HepG2 (cell line): ENCODE data around the gene PTPRD. TPM values are rescaled to one million over a fixed set of nuclear protein-coding genes. Genes with fewer than 3 reads are reported as not detected.

Experiments used
- ATAC-seq: fragments of 200-7000 bp; cut with Tn5 transposase; 3 replicates; pipeline ENCODE4 v1.9.1; 2020; ENCODE audit warnings: mild to moderate bottlenecking, moderate library complexity
- BruUV-seq: library from RNA; stranded (reverse); fragments of 400-500 nt; replicated peaks from 2 replicates; lab custom pipeline; 2021; lab: Mats Ljungman, UMichigan
- CTCF ChIA-PET: fragments of 300-600 bp; formaldehyde crosslinking; extraction: SDS; loops from one replicate; lab custom pipeline; 2021; ENCODE audit warnings: low total read pairs, inconsistent platforms, low intra/inter-chr PET ratio; lab: Yijun Ruan, JAX
- POLR2A ChIA-PET: fragments of 350-600 bp; sonication (Branson Sonifier 250); formaldehyde crosslinking; loops from one replicate; lab custom pipeline; 2020; ENCODE audit warnings: antibody characterized with exemption, inconsistent platforms; lab: Yijun Ruan, JAX
- DNase-seq: peaks from one replicate; pipeline ENCODE4 v3.0.0-alpha.2; 2015; ENCODE audit warnings: low spot score
- FAIRE-seq: peaks from 3 replicates; lab custom pipeline; 2011; peaks lifted over from hg19 to GRCh38; lab: Jason Lieb, UNC
- H2AFZ ChIP-seq: one replicate; pipeline ENCODE4 v1.6.1; 2011; ENCODE audit warnings: low read length, inconsistent platforms
- H3K27ac ChIP-seq: fragments of 300-600 bp; 3 replicates; pipeline ENCODE4 v1.8.0; 2011; ENCODE audit warnings: mixed run types, mild to moderate bottlenecking, mixed read lengths, low read length, inconsistent platforms; ENCODE audit not compliant: insufficient read depth; ENCODE audit errors: extremely low read length
- H3K27me3 ChIP-seq, 2 experiments: fragments of 200-600 bp in 1 of 2; 2 replicates in 1 of 2; 3 replicates in 1 of 2; pipeline versions ENCODE4 v1.6.0 to v1.8.0; 2011; ENCODE audit warnings: low read length in 2 of 2, mild to moderate bottlenecking in 2 of 2, moderate library complexity in 2 of 2, inconsistent platforms in 1 of 2; ENCODE audit not compliant: insufficient read depth in 2 of 2, control insufficient read depth in 1 of 2
- H3K36me3 ChIP-seq, 2 experiments: fragments of 200-600 bp in 1 of 2; replicated peaks in 1 of 2; 2 replicates in 1 of 2; 3 replicates in 1 of 2; pipeline versions ENCODE4 v1.5.1 to v1.8.0; 2011; ENCODE audit warnings: low read length in 2 of 2, inconsistent platforms in 1 of 2; ENCODE audit not compliant: insufficient read depth in 2 of 2, control insufficient read depth in 1 of 2
- H3K4me1 ChIP-seq: 2 replicates; pipeline ENCODE4 v1.5.1; 2012; ENCODE audit warnings: low read length, inconsistent platforms; ENCODE audit not compliant: insufficient read depth
- H3K4me2 ChIP-seq: 2 replicates; pipeline ENCODE4 v1.6.0; 2011; ENCODE audit warnings: low read depth, low read length, inconsistent platforms
- H3K4me3 ChIP-seq, 3 experiments: fragments of 200-600 bp in 1 of 3; sonication (generic), shearing (Covaris generic) in 1 of 3; replicated peaks in 1 of 3; 2 replicates each; pipeline ENCODE4 v1.5.1; 2011 to 2016; ENCODE audit warnings: low read length in 3 of 3, inconsistent platforms in 2 of 3, low read depth in 2 of 3, mild to moderate bottlenecking in 2 of 3, control low read depth in 1 of 3, mixed read lengths in 1 of 3; ENCODE audit not compliant: insufficient read depth in 1 of 3
- H3K79me2 ChIP-seq: one replicate; pipeline ENCODE4 v1.6.1; 2011; ENCODE audit warnings: low read length, inconsistent platforms; ENCODE audit not compliant: insufficient read depth
- H3K9ac ChIP-seq: 2 replicates; pipeline ENCODE4 v1.6.0; 2011; ENCODE audit warnings: mild to moderate bottlenecking, low read depth, low read length, inconsistent platforms; ENCODE audit not compliant: insufficient read depth
- H3K9me3 ChIP-seq: 2 replicates; pipeline ENCODE4 v1.5.1; 2012; ENCODE audit warnings: mild to moderate bottlenecking, low read length
- H4K20me1 ChIP-seq: 2 replicates; pipeline ENCODE4 v1.6.0; 2011; ENCODE audit warnings: inconsistent platforms, mild to moderate bottlenecking, low read length, moderate library complexity; ENCODE audit not compliant: insufficient read depth
- HHEX ChIP-seq: IDR thresholded peaks from 2 replicates; pipeline ENCODE4 v1.6.1; 2016; ENCODE audit warnings: control low read depth
- MED1 ChIP-seq: sonication (generic); formaldehyde crosslinking; IDR thresholded peaks from 2 replicates; pipeline ENCODE4 v1.4.0; 2020; ENCODE audit warnings: missing genetic modification reagents
- NFE2L1 ChIP-seq: sonication (generic); formaldehyde crosslinking; IDR thresholded peaks from 2 replicates; pipeline ENCODE4 v1.4.0; 2020; ENCODE audit warnings: missing genetic modification reagents, mild to moderate bottlenecking, borderline replicate concordance
- SMARCE1 ChIP-seq: fragments of 450-650 bp; IDR thresholded peaks from 2 replicates; pipeline ENCODE4 v1.6.1; 2017; ENCODE audit warnings: borderline replicate concordance
- ZNF180 ChIP-seq: sonication (generic); formaldehyde crosslinking; IDR thresholded peaks from 2 replicates; pipeline ENCODE4 v1.4.0; 2020; ENCODE audit warnings: low read depth, missing genetic modification reagents, borderline replicate concordance
- in situ Hi-C: cut with HindIII; loops from 2 replicates; pipeline ENCODE4 v1.10.0; 2017; ENCODE audit warnings: low pct_unique_long_range_greater_than_20kb; ENCODE audit not compliant: extremely low pct_ligation_motif_present
- intact Hi-C: fragments of 100-400 bp; cut with micrococcal nuclease; formaldehyde crosslinking; loops from one replicate; pipeline ENCODE4 v1.10.0; 2022; ENCODE audit not compliant: unreplicated experiment
- polyA plus RNA-seq, 8 experiments: library from polyadenylated mRNA; depleted of rRNA in 3 of 8; stranded (reverse) in 7 of 8; unstranded in 1 of 8; fragments of >200 nt; fragmentation: Illumina TruSeq in 4 of 8; extraction: Trizol in 4 of 8; gene quantifications; 2 replicates each; pipeline versions ENCODE4 v1.2.1 to v1.2.3, GENCODE V29; 2011 to 2016; ENCODE audit warnings: low read depth in 4 of 8, missing spikeins in 1 of 8, mixed read lengths in 1 of 8; ENCODE audit not compliant: insufficient read depth in 1 of 8
- total RNA-seq, 5 experiments: library from RNA; depleted of rRNA; stranded (reverse); fragments of >200 nt; fragmentation: Illumina TruSeq; extraction: Trizol; gene quantifications; 2 replicates each; pipeline ENCODE4 v1.2.3, GENCODE V29; 2016; ENCODE audit warnings: low read depth in 1 of 5
- TF ChIP-seq, protein P1 (sequence below): sonication (generic); formaldehyde crosslinking; IDR thresholded peaks from 2 replicates; pipeline ENCODE4 v1.8.1; 2022; ENCODE audit warnings: mild to moderate bottlenecking, missing genetic modification reagents
- TF ChIP-seq, protein P2 (sequence below): sonication (generic); formaldehyde crosslinking; IDR thresholded peaks from 2 replicates; pipeline ENCODE4 v1.4.0; 2020; ENCODE audit warnings: missing genetic modification reagents, mild to moderate bottlenecking, borderline replicate concordance
- TF ChIP-seq, protein P3 (sequence below): fragments of 450-650 bp; IDR thresholded peaks from 2 replicates; pipeline ENCODE4 v1.6.1; 2016
- TF ChIP-seq, protein P4 (sequence below): sonication (generic); formaldehyde crosslinking; conservative IDR thresholded peaks from 2 replicates; pipeline ENCODE4 v1.4.0; 2020; ENCODE audit warnings: missing genetic modification reagents
- TF ChIP-seq, protein P5 (sequence below): sonication (generic); formaldehyde crosslinking; IDR thresholded peaks from 2 replicates; pipeline ENCODE4 v1.4.0; 2020; ENCODE audit warnings: mild to moderate bottlenecking, missing genetic modification reagents

PTPRD gene
- total and polyA plus RNA-seq, 2 of the 13 experiments (the other 11 are each of a cell fraction or from before 2014, with no cell fraction given): 0.05 TPM; not detected in 1

DNA sequence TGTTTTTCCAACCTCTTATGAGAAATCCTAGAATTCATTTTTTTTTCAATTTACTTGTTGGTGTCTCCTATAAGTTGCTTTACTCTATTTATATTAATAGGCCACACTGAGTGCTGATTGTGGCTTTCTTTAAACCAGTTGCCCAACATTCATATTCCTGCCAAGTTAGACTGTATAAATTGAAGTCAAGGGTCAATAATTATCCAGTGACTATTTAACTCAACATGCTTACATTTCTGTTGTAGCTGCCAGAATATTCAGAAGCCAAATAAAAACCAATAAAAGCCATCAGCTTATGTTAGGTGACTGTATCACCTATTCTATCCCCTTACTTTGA lies 169.0 kb downstream of the PTPRD start:
- ChIA-PET POLR2A (no interaction called here), CTCF (no interaction called here)
- no peaks in the 10 kb centered on the region for H3K4me1 ChIP-seq
- BruUV-seq: no TSS peak
- in situ Hi-C loops (no loop called here), intact Hi-C loops (no loop called here)
- no peak overlapping the region for H3K4me2 ChIP-seq
- no peak overlapping the region for H3K4me3 ChIP-seq
- H3K79me2 ChIP-seq: no peaks in the 10 kb centered on the region
- no peaks in the 10 kb centered on the region for H4K20me1 ChIP-seq
- H3K27ac ChIP-seq: no peak overlapping the region
- H3K9ac ChIP-seq: no peak overlapping the region
- DNase-seq: no peak
- ATAC-seq: no peak
- H2AFZ ChIP-seq: no peak overlapping the region
- H3K27me3 ChIP-seq: no peaks in the 10 kb centered on the region
- no peak for FAIRE-seq
- H3K36me3 ChIP-seq: no peaks in the 10 kb centered on the region
- TF ChIP-seq, protein P1, sequence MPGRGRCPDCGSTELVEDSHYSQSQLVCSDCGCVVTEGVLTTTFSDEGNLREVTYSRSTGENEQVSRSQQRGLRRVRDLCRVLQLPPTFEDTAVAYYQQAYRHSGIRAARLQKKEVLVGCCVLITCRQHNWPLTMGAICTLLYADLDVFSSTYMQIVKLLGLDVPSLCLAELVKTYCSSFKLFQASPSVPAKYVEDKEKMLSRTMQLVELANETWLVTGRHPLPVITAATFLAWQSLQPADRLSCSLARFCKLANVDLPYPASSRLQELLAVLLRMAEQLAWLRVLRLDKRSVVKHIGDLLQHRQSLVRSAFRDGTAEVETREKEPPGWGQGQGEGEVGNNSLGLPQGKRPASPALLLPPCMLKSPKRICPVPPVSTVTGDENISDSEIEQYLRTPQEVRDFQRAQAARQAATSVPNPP (CRISPR knock-in tag): no peak
- TF ChIP-seq, protein P2, sequence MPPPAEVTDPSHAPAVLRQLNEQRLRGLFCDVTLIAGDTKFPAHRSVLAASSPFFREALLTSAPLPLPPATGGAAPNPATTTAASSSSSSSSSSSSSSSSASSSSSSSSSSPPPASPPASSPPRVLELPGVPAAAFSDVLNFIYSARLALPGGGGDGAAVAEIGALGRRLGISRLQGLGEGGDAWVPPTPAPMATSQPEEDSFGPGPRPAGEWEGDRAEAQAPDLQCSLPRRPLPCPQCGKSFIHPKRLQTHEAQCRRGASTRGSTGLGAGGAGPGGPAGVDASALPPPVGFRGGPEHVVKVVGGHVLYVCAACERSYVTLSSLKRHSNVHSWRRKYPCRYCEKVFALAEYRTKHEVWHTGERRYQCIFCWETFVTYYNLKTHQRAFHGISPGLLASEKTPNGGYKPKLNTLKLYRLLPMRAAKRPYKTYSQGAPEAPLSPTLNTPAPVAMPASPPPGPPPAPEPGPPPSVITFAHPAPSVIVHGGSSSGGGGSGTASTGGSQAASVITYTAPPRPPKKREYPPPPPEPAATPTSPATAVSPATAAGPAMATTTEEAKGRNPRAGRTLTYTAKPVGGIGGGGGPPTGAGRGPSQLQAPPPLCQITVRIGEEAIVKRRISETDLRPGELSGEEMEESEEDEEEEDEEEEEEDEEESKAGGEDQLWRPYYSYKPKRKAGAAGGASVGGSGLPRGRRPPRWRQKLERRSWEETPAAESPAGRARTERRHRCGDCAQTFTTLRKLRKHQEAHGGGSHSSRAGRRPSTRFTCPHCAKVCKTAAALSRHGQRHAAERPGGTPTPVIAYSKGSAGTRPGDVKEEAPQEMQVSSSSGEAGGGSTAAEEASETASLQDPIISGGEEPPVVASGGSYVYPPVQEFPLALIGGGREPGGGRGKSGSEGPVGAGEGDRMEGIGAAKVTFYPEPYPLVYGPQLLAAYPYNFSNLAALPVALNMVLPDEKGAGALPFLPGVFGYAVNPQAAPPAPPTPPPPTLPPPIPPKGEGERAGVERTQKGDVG (CRISPR knock-in tag): no peak
- TF ChIP-seq SMARCE1: no peak
- TF ChIP-seq MED1: no peak
- TF ChIP-seq, protein P3, sequence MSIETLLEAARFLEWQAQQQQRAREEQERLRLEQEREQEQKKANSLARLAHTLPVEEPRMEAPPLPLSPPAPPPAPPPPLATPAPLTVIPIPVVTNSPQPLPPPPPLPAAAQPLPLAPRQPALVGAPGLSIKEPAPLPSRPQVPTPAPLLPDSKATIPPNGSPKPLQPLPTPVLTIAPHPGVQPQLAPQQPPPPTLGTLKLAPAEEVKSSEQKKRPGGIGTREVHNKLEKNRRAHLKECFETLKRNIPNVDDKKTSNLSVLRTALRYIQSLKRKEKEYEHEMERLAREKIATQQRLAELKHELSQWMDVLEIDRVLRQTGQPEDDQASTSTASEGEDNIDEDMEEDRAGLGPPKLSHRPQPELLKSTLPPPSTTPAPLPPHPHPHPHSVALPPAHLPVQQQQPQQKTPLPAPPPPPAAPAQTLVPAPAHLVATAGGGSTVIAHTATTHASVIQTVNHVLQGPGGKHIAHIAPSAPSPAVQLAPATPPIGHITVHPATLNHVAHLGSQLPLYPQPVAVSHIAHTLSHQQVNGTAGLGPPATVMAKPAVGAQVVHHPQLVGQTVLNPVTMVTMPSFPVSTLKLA: no peak
- TF ChIP-seq HHEX (CRISPR knock-in tag): no peak
- TF ChIP-seq, protein P4, sequence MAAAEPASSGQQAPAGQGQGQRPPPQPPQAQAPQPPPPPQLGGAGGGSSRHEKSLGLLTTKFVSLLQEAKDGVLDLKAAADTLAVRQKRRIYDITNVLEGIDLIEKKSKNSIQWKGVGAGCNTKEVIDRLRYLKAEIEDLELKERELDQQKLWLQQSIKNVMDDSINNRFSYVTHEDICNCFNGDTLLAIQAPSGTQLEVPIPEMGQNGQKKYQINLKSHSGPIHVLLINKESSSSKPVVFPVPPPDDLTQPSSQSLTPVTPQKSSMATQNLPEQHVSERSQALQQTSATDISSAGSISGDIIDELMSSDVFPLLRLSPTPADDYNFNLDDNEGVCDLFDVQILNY: no peak
- TF ChIP-seq ZNF180 (CRISPR knock-in tag): no peak
- TF ChIP-seq, protein P5, sequence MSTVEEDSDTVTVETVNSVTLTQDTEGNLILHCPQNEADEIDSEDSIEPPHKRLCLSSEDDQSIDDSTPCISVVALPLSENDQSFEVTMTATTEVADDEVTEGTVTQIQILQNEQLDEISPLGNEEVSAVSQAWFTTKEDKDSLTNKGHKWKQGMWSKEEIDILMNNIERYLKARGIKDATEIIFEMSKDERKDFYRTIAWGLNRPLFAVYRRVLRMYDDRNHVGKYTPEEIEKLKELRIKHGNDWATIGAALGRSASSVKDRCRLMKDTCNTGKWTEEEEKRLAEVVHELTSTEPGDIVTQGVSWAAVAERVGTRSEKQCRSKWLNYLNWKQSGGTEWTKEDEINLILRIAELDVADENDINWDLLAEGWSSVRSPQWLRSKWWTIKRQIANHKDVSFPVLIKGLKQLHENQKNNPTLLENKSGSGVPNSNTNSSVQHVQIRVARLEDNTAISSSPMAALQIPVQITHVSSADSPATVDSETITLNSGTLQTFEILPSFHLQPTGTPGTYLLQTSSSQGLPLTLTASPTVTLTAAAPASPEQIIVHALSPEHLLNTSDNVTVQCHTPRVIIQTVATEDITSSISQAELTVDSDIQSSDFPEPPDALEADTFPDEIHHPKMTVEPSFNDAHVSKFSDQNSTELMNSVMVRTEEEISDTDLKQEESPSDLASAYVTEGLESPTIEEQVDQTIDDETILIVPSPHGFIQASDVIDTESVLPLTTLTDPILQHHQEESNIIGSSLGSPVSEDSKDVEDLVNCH: no peak
- no peak for TF ChIP-seq NFE2L1 (CRISPR knock-in tag)
- TF ChIP-seq, all 625 proteins: peak for 0
- peaks cover 15% of the 10 kb centered on the region for H3K9me3 ChIP-seq
